SHP77 treated with DMSO at 0.1 percent for 48 hours (cell line): ENCODE data around the gene PDZD7.

Source experiments
- DNase-seq: peaks from one replicate; lab custom pipeline; 2025; lab: John Stamatoyannopoulos, UW

PDZD7 gene

GRCh38 chr10:101060951-101061623 is 30.2 kb upstream of the PDZD7 start:
- DNase-seq, result peak; percentile 87

GRCh38 chr10:101060036-101060950 is 29.4 kb upstream of the PDZD7 start:
- peak; percentile 87 for DNase-seq

- DNase-seq, result no peak
These were observed 25.6 kb upstream of the PDZD7 start for GRCh38 chr10:101056365-101057151.

DNA sequence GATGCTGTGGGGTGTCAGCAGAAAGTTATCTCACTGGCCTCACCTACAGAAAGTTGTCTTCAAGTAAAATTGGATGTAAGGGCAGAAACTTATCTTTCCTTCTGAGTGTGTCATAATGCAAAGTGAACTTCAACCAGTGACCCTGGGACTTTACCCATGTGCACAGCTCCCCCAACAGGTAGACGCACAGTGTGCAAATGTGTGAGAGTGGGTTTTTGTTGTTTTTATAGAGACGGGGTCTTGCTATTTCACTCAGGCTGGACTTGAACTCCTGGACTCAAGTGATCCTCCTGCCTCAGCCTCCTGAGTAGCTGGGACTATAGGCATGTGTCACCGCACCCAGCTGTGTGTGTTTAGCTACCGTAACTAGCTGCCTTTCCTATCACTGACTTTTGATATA is 24.5 kb upstream of the PDZD7 start:
- no peak for DNase-seq

- DNase-seq, result no peak
These were observed 23.9 kb upstream of the PDZD7 start for GRCh38 chr10:101054876-101055275.

GRCh38 chr10:101054351-101054750 is 23.4 kb upstream of the PDZD7 start:
- no peak for DNase-seq

GRCh38 chr10:101053516-101053915 is 22.6 kb upstream of the PDZD7 start:
- DNase-seq, result no peak

GRCh38 chr10:101052285-101052684 is 21.4 kb upstream of the PDZD7 start:
- no peak for DNase-seq

- DNase-seq, result peak; percentile 40
These were observed 19.5 kb upstream of the PDZD7 start for GRCh38 chr10:101050208-101051069.

DNA sequence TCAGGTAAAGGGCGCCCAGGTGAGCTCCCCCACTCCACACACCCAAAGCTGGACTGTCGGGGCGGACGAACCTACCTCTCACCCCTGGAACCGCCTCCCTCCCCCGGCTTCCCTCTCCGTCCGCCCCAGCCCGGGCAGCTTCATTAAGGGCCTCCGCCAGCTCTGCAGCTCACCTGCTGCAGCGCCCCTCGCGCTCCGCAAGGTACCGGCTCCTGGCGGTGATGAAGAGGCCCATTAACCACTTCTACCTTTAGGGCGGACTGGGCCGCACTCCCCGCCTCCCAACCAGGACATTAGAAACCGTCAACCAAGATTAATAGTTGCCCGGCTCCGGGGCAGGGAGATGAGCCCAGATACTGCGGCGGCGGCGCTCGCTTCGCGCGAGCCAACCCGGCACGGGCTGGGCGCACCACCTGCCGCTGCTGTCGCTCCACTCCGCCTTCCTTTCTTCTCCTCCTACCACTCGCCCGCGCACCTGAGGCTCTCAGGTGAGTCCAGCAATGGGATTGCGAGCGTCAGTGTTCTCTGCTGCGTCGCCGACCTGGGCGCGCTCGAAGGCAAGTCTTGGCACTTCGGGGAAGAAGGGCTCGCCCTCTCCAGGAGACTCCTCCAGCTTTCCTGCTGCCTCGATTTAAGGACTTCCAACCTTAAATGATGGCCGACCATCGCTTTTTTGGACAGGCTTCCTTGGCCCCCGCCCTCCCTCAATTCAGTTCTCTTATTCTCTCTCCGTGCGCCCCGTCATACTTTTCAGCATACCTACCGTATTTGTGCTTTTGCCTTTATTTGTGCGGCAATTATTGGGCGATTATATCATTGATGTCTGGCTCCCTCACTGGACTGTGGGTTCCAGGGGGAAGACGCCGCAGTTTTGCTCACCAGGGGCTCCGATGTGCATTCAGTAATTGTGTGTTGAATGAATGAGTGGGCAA is 17.3 kb upstream of the PDZD7 start:
- no peak for DNase-seq

GRCh38 chr10:101047268-101047667 is 16.3 kb upstream of the PDZD7 start:
- DNase-seq, result no peak

DNA sequence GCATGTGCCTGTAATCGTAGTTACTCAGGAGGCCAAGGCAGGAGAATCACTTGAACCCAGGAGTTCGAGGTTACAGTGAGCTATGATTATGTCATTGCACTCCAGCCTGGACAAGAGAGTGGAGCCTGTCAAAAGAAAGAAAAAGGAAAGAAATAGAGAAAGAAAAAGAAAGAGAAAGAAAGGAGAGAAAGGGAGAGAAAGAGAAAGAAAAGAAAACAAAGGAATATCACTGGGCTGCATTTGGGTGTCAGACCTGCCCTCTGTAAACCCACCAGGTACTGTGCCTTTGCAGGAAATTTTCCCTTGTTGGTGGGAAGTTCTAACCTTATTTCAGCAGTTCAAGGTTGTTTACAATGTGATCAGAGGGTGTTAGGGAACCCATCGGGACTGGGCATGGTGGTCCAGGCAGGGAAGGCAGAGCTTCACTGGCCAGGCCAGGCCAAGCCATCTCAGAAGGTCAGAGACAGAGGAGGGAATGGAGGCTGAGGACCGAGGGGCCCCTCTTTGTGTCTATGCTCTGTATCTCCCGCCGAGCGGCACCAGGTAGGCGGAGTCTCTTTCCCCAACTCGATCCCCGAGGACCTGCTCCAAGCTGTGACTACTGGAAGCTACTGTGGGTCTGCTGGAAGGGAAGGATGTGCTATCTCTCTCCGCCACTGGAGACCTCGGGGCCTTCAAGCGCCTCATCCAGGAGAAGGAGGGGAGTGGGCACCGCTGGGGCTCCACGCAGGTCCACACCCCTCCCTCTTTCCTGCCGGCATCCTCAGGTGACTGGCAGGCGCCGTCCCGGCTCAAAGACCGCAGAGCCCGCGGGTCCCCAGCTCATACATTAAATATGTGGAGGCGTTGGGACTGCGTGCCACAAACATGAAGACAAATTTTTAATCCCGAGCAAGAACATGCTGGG is 15.7 kb upstream of the PDZD7 start:
- DNase-seq, result no peak

DNA sequence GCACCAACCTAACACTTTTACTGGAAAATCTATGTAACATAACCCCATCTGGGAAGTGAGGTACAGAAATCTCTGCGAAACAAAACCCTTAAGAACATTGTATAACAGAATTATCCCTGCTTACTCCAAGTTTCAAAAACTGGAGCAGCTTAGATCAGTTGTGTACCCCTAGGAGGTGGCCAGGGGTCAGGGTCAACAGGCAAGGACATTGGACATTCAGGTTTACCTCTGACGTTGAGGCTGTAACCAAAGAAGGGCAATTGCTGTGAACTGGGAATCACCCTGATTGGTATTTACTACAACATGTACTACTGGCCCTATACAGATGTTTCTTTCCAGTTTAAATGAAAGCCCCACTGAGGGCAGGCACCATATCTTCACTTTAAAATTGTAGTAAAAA is 13.2 kb upstream of the PDZD7 start:
- no peak for DNase-seq

- DNase-seq, result no peak
These were observed 12.4 kb upstream of the PDZD7 start for GRCh38 chr10:101043363-101043707.

- DNase-seq, result peak; percentile 91
These were observed 11.9 kb upstream of the PDZD7 start for GRCh38 chr10:101042667-101043362.

- no peak for DNase-seq
These were observed 11.2 kb upstream of the PDZD7 start for GRCh38 chr10:101042118-101042517.

DNA sequence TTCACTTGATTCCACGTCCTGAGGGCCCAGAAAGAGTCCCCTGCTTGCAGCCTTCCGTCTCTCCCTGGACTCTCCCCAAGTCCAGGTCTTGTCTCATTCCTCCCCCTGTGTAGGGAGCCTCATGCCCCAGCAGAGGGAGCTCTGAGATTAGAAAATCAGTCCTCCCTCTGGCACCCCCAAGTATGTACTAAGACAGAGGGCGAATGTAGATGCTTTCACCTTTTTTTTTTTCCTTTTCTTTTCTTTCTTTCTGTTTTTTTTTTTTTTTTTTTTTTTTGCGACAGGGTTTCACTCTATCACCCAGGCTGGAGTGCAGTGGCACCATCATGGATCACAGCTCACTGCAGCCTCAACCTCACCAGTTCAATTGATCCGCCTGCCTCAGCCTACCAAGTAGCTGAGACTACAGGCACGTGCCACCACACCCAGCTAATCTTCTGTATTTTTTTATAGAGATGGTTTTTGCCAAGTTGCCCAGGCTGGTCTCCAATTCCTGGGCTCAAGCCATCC is 10.4 kb upstream of the PDZD7 start:
- DNase-seq, result peak; percentile 39

GRCh38 chr10:101040851-101041250 is 9.9 kb upstream of the PDZD7 start:
- no peak for DNase-seq

- DNase-seq, result no peak
These were observed 9.1 kb upstream of the PDZD7 start for GRCh38 chr10:101040061-101040460.
